CD14-positive monocyte (primary cell): Measurements from ENCODE around the gene SGMS1. TPM values are rescaled to one million over a fixed set of nuclear protein-coding genes. Genes with fewer than 3 reads are reported as not detected.

Experiments used
- DNase-seq, 3 donors: peaks; one replicate each; pipeline ENCODE4 v3.0.0-alpha.2; 2011 to 2022
- H2AFZ ChIP-seq: 2 replicates; pipeline ENCODE4 v1.6.0; 2012; ENCODE audit warnings: mild to moderate bottlenecking, low read depth, low read length, inconsistent platforms; ENCODE audit not compliant: insufficient read depth, poor library complexity, severe bottlenecking
- H3K27ac ChIP-seq, 2 donors: 1 replicate in 1 of 2; 2 replicates in 1 of 2; pipeline ENCODE4 v1.5.1; 2012 to 2013; ENCODE audit warnings: low read length in 2 of 2, control low read depth in 1 of 2, inconsistent platforms in 1 of 2, low read depth in 1 of 2, mild to moderate bottlenecking in 1 of 2
- H3K27me3 ChIP-seq, 2 donors: one replicate each; pipeline versions ENCODE4 v1.6.0 to v1.6.1; 2011 to 2013; ENCODE audit warnings: low read length in 2 of 2; ENCODE audit not compliant: control insufficient read depth in 2 of 2, insufficient read depth in 2 of 2
- H3K36me3 ChIP-seq, 2 donors: replicated peaks in 1 of 2; 1 replicate in 1 of 2; 2 replicates in 1 of 2; pipeline versions ENCODE4 v1.5.1 to v1.6.1; 2012 to 2013; ENCODE audit warnings: low read length in 2 of 2, control low read depth in 1 of 2, inconsistent platforms in 1 of 2, mild to moderate bottlenecking in 1 of 2; ENCODE audit not compliant: insufficient read depth in 2 of 2, control insufficient read depth in 1 of 2
- H3K4me1 ChIP-seq, 2 donors: 1 replicate in 1 of 2; 2 replicates in 1 of 2; pipeline versions ENCODE4 v1.5.1 to v1.6.1; 2012 to 2013; ENCODE audit warnings: low read length in 2 of 2, control low read depth in 1 of 2, inconsistent platforms in 1 of 2, mild to moderate bottlenecking in 1 of 2, moderate library complexity in 1 of 2; ENCODE audit not compliant: insufficient read depth in 2 of 2, control insufficient read depth in 1 of 2
- H3K4me2 ChIP-seq: replicated peaks from 2 replicates; pipeline ENCODE3; 2012; ENCODE audit warnings: low read length, moderate library complexity, mild to moderate bottlenecking; ENCODE audit not compliant: poor library complexity, severe bottlenecking; ENCODE audit errors: extremely low read depth
- H3K4me3 ChIP-seq, 3 experiments: fragments of 200-600 bp in 1 of 3; sonication (generic) in 1 of 3; replicated peaks in 1 of 3; 1 replicate in 2 of 3; 2 replicates in 1 of 3; pipeline ENCODE4 v1.5.1; 2011 to 2013; ENCODE audit warnings: low read length in 3 of 3, mild to moderate bottlenecking in 3 of 3, control low read depth in 2 of 3, low read depth in 2 of 3, inconsistent platforms in 1 of 3, moderate library complexity in 1 of 3
- H3K79me2 ChIP-seq: 2 replicates; pipeline ENCODE4 v1.6.0; 2012; ENCODE audit warnings: mild to moderate bottlenecking, control low read depth, inconsistent platforms, low read length, moderate library complexity; ENCODE audit not compliant: insufficient read depth
- H3K9ac ChIP-seq: 2 replicates; pipeline ENCODE4 v1.6.0; 2017; ENCODE audit warnings: low read length, mild to moderate bottlenecking; ENCODE audit not compliant: insufficient read depth, poor library complexity, severe bottlenecking
- H3K9me3 ChIP-seq, 2 donors: replicated peaks in 1 of 2; 1 replicate in 1 of 2; 2 replicates in 1 of 2; pipeline versions ENCODE4 v1.5.1 to v1.6.1; 2012 to 2013; ENCODE audit warnings: low read length in 2 of 2, control low read depth in 1 of 2; ENCODE audit not compliant: control insufficient read depth in 1 of 2, insufficient read depth in 1 of 2
- H4K20me1 ChIP-seq: 2 replicates; pipeline ENCODE4 v1.6.0; 2012; ENCODE audit warnings: mild to moderate bottlenecking, low read length, control low read depth, moderate library complexity; ENCODE audit not compliant: insufficient read depth
- H3K27ac Mint-ChIP-seq, 7 donors: one replicate each; pipeline ENCODE4 v1.8.0; 2020; ENCODE audit warnings: mild to moderate bottlenecking in 7 of 7, mixed read lengths in 7 of 7, moderate library complexity in 6 of 7, inconsistent platforms in 2 of 7
- H3K27me3 Mint-ChIP-seq, 3 donors: one replicate each; pipeline ENCODE4 v1.8.0; 2021 to 2022; ENCODE audit warnings: low read depth in 3 of 3, mild to moderate bottlenecking in 3 of 3, mixed read lengths in 3 of 3, moderate library complexity in 3 of 3, inconsistent platforms in 1 of 3
- H3K36me3 Mint-ChIP-seq, 2 donors: one replicate each; pipeline ENCODE4 v1.8.0; 2020; ENCODE audit warnings: mixed read lengths in 2 of 2, inconsistent platforms in 1 of 2, mild to moderate bottlenecking in 1 of 2
- H3K4me1 Mint-ChIP-seq: one replicate; pipeline ENCODE4 v1.8.0; 2020; ENCODE audit warnings: mild to moderate bottlenecking, mixed read lengths
- H3K4me3 Mint-ChIP-seq, 2 donors: one replicate each; pipeline ENCODE4 v1.8.0; 2020; ENCODE audit warnings: mild to moderate bottlenecking in 2 of 2, mixed read lengths in 2 of 2, moderate library complexity in 1 of 2
- H3K9me3 Mint-ChIP-seq, 7 donors: one replicate each; pipeline ENCODE4 v1.8.0; 2020 to 2022; ENCODE audit warnings: mixed read lengths in 7 of 7, mild to moderate bottlenecking in 6 of 7, moderate library complexity in 6 of 7, inconsistent platforms in 2 of 7
- CTCF ChIP-seq: fragments of 200-600 bp; IDR thresholded peaks from one replicate; pipeline ENCODE4 v1.8.0; 2022; ENCODE audit warnings: antibody characterized with exemption, mild to moderate bottlenecking
- WGBS: methylation state at CpG from one replicate; pipeline ENCODE4 v1.1.5; 2013; ENCODE audit warnings: missing lambda C conversion rate; ENCODE audit not compliant: insufficient coverage; 5-methylcytosine and 5-hydroxymethylcytosine counted together
- intact Hi-C, 2 donors: fragments of 100-400 bp; cut with micrococcal nuclease; formaldehyde crosslinking; loops; one replicate each; pipeline versions ENCODE4 v1.15.0 to v1.15.1; 2023
- polyA plus RNA-seq, 3 donors: library from polyadenylated mRNA; depleted of rRNA in 1 of 3; unstranded in 2 of 3; stranded (reverse) in 1 of 3; fragments of 300-500 nt in 2 of 3; fragments of >200 nt in 1 of 3; fragmentation: Illumina TruSeq in 2 of 3; gene quantifications; 1 replicate in 2 of 3; 2 replicates in 1 of 3; pipeline ENCODE4 v1.2.3, GENCODE V29; 2012 to 2021

The SGMS1 gene
- polyA plus RNA-seq, 3 donors: 19.5 to 20.6 (median 20.4) TPM

GRCh38 chr10:50542871-50543270 lies 80.9 kb downstream of the SGMS1 start:
- H3K4me1 ChIP-seq: peaks cover 4 to 7% of the 10 kb centered on the region in 2 donors

GRCh38 chr10:50541921-50542320 lies 81.8 kb downstream of the SGMS1 start:
- Histone ChIP-seq H3K9me3 (no peaks in the 10 kb centered on the region), H3K27ac (no peak overlapping the region), H3K36me3 (no peaks in the 10 kb centered on the region), H3K4me3 (no peak overlapping the region), H3K4me2 (no peak overlapping the region), H3K27me3 (no peaks in the 10 kb centered on the region), H3K4me1 (peaks cover 4 to 7% of the 10 kb centered on the region in 2 donors), H3K79me2 (peaks cover under 1% of the 10 kb centered on the region), H4K20me1 (peaks cover 46% of the 10 kb centered on the region), H2AFZ (no peak overlapping the region), H3K9ac (no peak overlapping the region)
- 100% methylated on average over 1 of the region's 4 CpGs for WGBS
- Mint-ChIP-seq H3K27me3 (peaks cover 0 to 2% (median 0%) of the 10 kb centered on the region in 3 donors), H3K27ac (no peak overlapping the region), H3K9me3 (peaks cover 0 to 2% (median 1%) of the 10 kb centered on the region in 7 donors), H3K36me3 (peaks cover 3 to 4% of the 10 kb centered on the region in 2 donors), H3K4me1 (peaks cover 33% of the 10 kb centered on the region), H3K4me3 (no peak overlapping the region)
- DNase-seq: no peak
- TF ChIP-seq CTCF: no peak
- intact Hi-C loops: no loop called here

More at GRCh38 chr10:50542871-50543270, 80.9 kb downstream of the SGMS1 start:
- no peaks in the 10 kb centered on the region for H3K36me3 ChIP-seq
- peaks cover 8% of the 10 kb centered on the region for H3K79me2 ChIP-seq
- Mint-ChIP-seq H3K27me3 (peaks cover 0 to under 1% (median 0%) of the 10 kb centered on the region in 3 donors), H3K4me1 (peaks cover 37% of the 10 kb centered on the region), H3K36me3 (peaks cover 3 to 4% of the 10 kb centered on the region in 2 donors), H3K4me3 (no peak overlapping the region), H3K9me3 (peaks cover 0 to 4% (median 2%) of the 10 kb centered on the region in 7 donors), H3K27ac (no peak overlapping the region)
- no peak overlapping the region for H3K9ac ChIP-seq
- no peak for TF ChIP-seq CTCF
- DNase-seq: no peak
- peaks cover 46% of the 10 kb centered on the region for H4K20me1 ChIP-seq
- no peak overlapping the region for H3K4me2 ChIP-seq
- no peak overlapping the region for H3K4me3 ChIP-seq
- intact Hi-C loops: no loop called here
- H3K27ac ChIP-seq: no peak overlapping the region
- H3K27me3 ChIP-seq: no peaks in the 10 kb centered on the region
- H3K9me3 ChIP-seq: no peaks in the 10 kb centered on the region
- H2AFZ ChIP-seq: no peak overlapping the region
